ENCODE measurements around the gene CDK5R2. TPM values are rescaled to one million over a fixed set of nuclear protein-coding genes. Genes with fewer than 3 reads are reported as not detected.
A peak's percentile ranks its signal among the peaks of the same experiment; 100 is the strongest.

The CDK5R2 gene
- total RNA-seq, 1 experiment from 2014 or later: 0.18 TPM

DNA sequence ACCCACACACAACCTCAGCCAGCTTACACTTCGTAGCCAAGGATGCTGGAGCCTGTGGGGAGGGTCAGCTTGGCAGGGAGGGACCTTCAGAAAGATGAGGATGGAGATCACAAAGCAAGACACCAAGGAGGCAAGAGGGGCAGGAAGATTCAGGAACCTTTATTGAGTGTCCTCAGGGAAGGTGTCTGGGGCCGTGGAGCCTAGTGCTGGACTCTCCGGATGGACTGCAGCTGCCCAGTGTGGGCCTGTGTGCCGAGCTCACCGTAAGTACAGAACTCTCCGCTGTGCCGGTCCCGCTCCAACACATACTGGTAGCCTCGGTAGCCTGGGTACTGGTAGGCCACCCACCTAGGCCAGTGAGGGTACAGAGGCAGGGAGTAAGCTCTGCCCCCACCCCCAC, 30.6 kb downstream of the CDK5R2 start:
- CTCF ChIA-PET: interaction anchor here (2.6 kb wide), 1 partner anchor 12 kb away, joined by 11 read pairs; no protein-coding TSS in a partner anchor
- intact Hi-C loops (cut with micrococcal nuclease; ENCODE audit: unreplicated experiment): loop anchor here (5.0 kb wide), 1 partner anchor 138 kb away; no protein-coding TSS in a partner anchor
- H3K9me3 Mint-ChIP-seq (ENCODE audit: unreplicated experiment): no peaks in the 10 kb centered on the region
- no peak overlapping the region for H3K4me3 Mint-ChIP-seq (ENCODE audit: unreplicated experiment)
- peaks cover 3% of the 10 kb centered on the region for H3K4me1 ChIP-seq
- BruUV-seq (replicated peaks): no TSS peak
- H3K9me3 ChIP-seq: no peaks in the 10 kb centered on the region
- peak in 1 of 2 experiments; percentile 14 for DNase-seq
- TF ChIP-seq, protein P1, sequence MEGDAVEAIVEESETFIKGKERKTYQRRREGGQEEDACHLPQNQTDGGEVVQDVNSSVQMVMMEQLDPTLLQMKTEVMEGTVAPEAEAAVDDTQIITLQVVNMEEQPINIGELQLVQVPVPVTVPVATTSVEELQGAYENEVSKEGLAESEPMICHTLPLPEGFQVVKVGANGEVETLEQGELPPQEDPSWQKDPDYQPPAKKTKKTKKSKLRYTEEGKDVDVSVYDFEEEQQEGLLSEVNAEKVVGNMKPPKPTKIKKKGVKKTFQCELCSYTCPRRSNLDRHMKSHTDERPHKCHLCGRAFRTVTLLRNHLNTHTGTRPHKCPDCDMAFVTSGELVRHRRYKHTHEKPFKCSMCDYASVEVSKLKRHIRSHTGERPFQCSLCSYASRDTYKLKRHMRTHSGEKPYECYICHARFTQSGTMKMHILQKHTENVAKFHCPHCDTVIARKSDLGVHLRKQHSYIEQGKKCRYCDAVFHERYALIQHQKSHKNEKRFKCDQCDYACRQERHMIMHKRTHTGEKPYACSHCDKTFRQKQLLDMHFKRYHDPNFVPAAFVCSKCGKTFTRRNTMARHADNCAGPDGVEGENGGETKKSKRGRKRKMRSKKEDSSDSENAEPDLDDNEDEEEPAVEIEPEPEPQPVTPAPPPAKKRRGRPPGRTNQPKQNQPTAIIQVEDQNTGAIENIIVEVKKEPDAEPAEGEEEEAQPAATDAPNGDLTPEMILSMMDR (IDR thresholded peaks at IDR 0.05; ENCODE audit: insufficient read depth in 1 of 2, low read depth in 1 of 2, low read length in 1 of 2, severe bottlenecking in 1 of 2, unreplicated experiment in 1 of 2): no peak
- no peaks in the 10 kb centered on the region for H3K36me3 ChIP-seq (ENCODE audit: control insufficient read depth, insufficient read depth, low read length)
- H3K27me3 Mint-ChIP-seq (ENCODE audit: insufficient read depth, unreplicated experiment): peaks cover 36% of the 10 kb centered on the region
- no peak overlapping the region for H3K27ac Mint-ChIP-seq (ENCODE audit: unreplicated experiment)
- H3K4me1 Mint-ChIP-seq (ENCODE audit: low read depth, unreplicated experiment): no peaks in the 10 kb centered on the region
- H3K4me3 ChIP-seq (ENCODE audit: low read depth, low read length): no peak overlapping the region
- no peaks in the 10 kb centered on the region for H3K36me3 Mint-ChIP-seq (ENCODE audit: insufficient read depth, unreplicated experiment)
- POLR2A ChIA-PET: no interaction called here
- H3K27me3 ChIP-seq (replicated peaks; ENCODE audit: control insufficient read depth, insufficient read depth, low read length): peaks cover 6% of the 10 kb centered on the region

DNA sequence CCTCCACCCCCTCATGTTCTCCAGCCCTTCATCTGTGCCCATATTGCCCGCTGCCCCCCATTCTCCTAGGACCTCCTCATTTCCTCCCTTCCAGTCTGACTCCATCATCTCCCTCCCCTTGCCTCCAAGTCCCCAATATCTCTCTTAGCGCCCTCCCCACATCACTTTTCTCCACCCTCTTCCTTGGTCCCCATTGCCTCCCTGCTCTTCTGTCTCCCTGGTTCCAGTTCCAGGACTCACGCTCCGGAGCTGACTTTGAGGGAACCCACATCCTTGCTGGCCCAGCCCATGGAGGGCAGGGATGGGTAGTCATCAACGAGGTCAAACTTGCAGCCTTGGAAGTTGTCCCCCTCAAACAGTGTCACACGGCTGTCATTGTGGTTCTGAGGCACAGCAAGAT, 31.1 kb downstream of the CDK5R2 start:
- DNase-seq: peak in 1 of 2 experiments; percentile 19
- Mint-ChIP-seq H3K27ac (ENCODE audit: unreplicated experiment) (no peak overlapping the region), H3K4me3 (ENCODE audit: unreplicated experiment) (no peak overlapping the region), H3K4me1 (ENCODE audit: low read depth, unreplicated experiment) (no peaks in the 10 kb centered on the region), H3K27me3 (ENCODE audit: insufficient read depth, unreplicated experiment) (peaks cover 34% of the 10 kb centered on the region), H3K36me3 (ENCODE audit: insufficient read depth, unreplicated experiment) (no peaks in the 10 kb centered on the region), H3K9me3 (ENCODE audit: unreplicated experiment) (no peaks in the 10 kb centered on the region)
- no peaks in the 10 kb centered on the region for H3K9me3 ChIP-seq
- CTCF ChIA-PET: interaction anchor here (0.6 to 2.6 kb wide), 3 partner anchors 11 to 281 kb away, joined by 3 to 11 read pairs (median 7); no protein-coding TSS in a partner anchor
- no peak overlapping the region for H3K4me3 ChIP-seq (ENCODE audit: low read depth, low read length)
- TF ChIP-seq, protein P1 (IDR thresholded peaks at IDR 0.05; ENCODE audit: insufficient read depth in 1 of 2, low read depth in 1 of 2, low read length in 1 of 2, severe bottlenecking in 1 of 2, unreplicated experiment in 1 of 2): no peak
- no TSS peak for BruUV-seq (replicated peaks)
- intact Hi-C loops (cut with micrococcal nuclease; ENCODE audit: unreplicated experiment): loop anchor here (5.0 kb wide), 1 partner anchor 138 kb away; no protein-coding TSS in a partner anchor
- POLR2A ChIA-PET: no interaction called here
- H3K4me1 ChIP-seq: peaks cover 3% of the 10 kb centered on the region
- peaks cover 6% of the 10 kb centered on the region for H3K27me3 ChIP-seq (replicated peaks; ENCODE audit: control insufficient read depth, insufficient read depth, low read length)
- H3K36me3 ChIP-seq (ENCODE audit: control insufficient read depth, insufficient read depth, low read length): no peaks in the 10 kb centered on the region

DNA sequence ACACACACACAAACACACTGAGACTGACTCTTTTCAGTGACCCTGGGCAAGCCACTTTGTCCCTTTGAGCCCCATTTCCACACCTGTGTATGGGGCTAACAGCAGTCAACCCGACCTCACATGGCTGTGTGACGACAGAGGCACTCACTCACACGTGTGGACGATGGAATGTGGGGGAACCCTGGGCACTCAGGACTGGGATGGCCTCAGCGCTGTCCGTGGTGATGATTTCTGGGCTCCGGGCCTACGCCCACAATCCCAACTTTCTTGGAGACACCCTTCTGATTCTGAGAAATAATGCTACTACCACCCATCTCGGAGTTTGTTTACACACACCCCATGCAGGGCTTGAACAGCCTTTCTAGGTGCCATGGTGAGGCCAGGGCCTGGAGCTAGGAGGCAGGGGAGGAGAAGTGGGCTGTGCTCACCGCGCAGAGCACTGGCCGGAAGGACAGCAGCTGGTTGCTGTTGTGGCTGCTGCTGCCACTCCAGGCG, 32.3 kb downstream of the CDK5R2 start:
- no peaks in the 10 kb centered on the region for H3K4me1 Mint-ChIP-seq (ENCODE audit: low read depth, unreplicated experiment)
- no peaks in the 10 kb centered on the region for H3K9me3 ChIP-seq
- H3K4me1 ChIP-seq: peaks cover 8% of the 10 kb centered on the region
- TF ChIP-seq, protein P1 (IDR thresholded peaks at IDR 0.05; ENCODE audit: insufficient read depth in 1 of 2, low read depth in 1 of 2, low read length in 1 of 2, severe bottlenecking in 1 of 2, unreplicated experiment in 1 of 2): no peak
- peaks cover 24% of the 10 kb centered on the region for H3K27me3 Mint-ChIP-seq (ENCODE audit: insufficient read depth, unreplicated experiment)
- no TSS peak for BruUV-seq (replicated peaks)
- CTCF ChIA-PET: interaction anchor here (0.9 to 1.2 kb wide), 2 partner anchors 10 to 12 kb away, joined by 4 read pairs; no protein-coding TSS in a partner anchor
- no peaks in the 10 kb centered on the region for H3K36me3 ChIP-seq (ENCODE audit: control insufficient read depth, insufficient read depth, low read length)
- H3K9me3 Mint-ChIP-seq (ENCODE audit: unreplicated experiment): no peaks in the 10 kb centered on the region
- H3K4me3 ChIP-seq (ENCODE audit: low read depth, low read length): no peak overlapping the region
- intact Hi-C loops (cut with micrococcal nuclease; ENCODE audit: unreplicated experiment): loop anchor here (5.0 kb wide), 1 partner anchor 139 kb away; no protein-coding TSS in a partner anchor
- POLR2A ChIA-PET: interaction anchor here (0.8 kb wide), 1 partner anchor 12 kb away, joined by 3 read pairs; no protein-coding TSS in a partner anchor
- DNase-seq: peak; percentile 38 to 44
- H3K36me3 Mint-ChIP-seq (ENCODE audit: insufficient read depth, unreplicated experiment): no peaks in the 10 kb centered on the region
- no peak overlapping the region for H3K27ac Mint-ChIP-seq (ENCODE audit: unreplicated experiment)
- H3K4me3 Mint-ChIP-seq (ENCODE audit: unreplicated experiment): no peak overlapping the region
- peaks cover 6% of the 10 kb centered on the region for H3K27me3 ChIP-seq (replicated peaks; ENCODE audit: control insufficient read depth, insufficient read depth, low read length)
